ENCODE results near the gene SLC39A9. TPM values are rescaled to one million over a fixed set of nuclear protein-coding genes. Genes with fewer than 3 reads are reported as not detected.

SLC39A9 gene
- total RNA-seq, 1 experiment from 2014 or later = 80.2 TPM

DNA sequence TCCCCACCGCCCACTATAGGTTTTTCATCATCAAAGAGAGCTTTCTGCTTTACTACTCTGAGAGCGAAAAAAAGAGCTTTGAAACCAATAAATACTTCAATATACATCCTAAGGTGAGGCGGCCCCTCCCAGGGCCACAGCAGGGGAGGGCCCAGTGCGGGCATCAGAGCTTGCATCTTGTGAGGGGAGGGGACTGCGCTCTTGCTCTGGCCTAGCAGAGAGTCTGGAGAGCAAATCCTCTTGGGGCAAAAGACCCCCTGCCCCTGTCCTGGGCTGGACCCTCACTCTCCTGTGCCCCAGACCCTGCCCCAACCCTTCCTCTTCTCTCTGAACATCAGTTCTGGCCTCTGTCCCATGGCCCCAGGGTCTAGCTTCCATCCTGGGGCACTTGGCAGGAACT lies 101.6 kb downstream of the SLC39A9 start:
- no peak overlapping the region for H3K4me2 ChIP-seq (ENCODE audit: low read length)
- BruUV-seq (replicated peaks) = no TSS peak

DNA sequence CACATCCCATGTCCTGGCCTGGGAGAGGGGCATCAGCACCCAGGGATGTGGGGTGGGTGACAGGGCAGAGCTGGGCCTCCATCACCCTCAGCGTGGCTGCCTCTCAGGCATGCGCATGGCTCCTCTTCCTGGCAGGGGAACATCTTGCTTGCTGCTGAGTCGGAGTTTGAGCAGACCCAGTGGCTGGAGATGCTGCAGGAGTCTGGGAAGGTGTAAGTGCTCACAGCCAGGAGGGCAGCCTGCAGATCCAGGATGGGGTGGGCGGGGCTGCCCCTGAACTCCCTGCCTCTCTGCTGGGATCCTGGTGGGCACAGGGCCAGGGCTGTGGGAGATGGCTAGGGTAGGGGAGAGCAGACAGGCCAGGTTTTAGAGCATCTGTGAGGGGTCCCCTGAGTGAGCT lies 102.2 kb downstream of the SLC39A9 start:
- TF ChIP-seq ZFX (IDR thresholded peaks at IDR 0.05) = no peak
- Histone ChIP-seq H4K20me1 (ENCODE audit: insufficient read depth) (no peaks in the 10 kb centered on the region), H3K9ac (ENCODE audit: low read length) (no peak overlapping the region), H3K36me3 (ENCODE audit: control insufficient read depth in 1 of 2, insufficient read depth in 2 of 2, low read length in 2 of 2) (no peaks in the 10 kb centered on the region), H3K27ac (ENCODE audit: low read depth, low read length) (no peak overlapping the region), H3K4me3 (replicated peaks in 1 of 2; ENCODE audit: low read depth in 1 of 2, low read length in 2 of 2) (no peak overlapping the region), H3K4me2 (ENCODE audit: low read length) (no peak overlapping the region), H3K27me3 (ENCODE audit: insufficient read depth, low read length) (no peaks in the 10 kb centered on the region), H2AFZ (ENCODE audit: low read depth, low read length, poor library complexity, severe bottlenecking) (no peak overlapping the region), H3K9me3 (ENCODE audit: control insufficient read depth in 1 of 2, insufficient read depth in 1 of 2, low read depth in 1 of 2, low read length in 2 of 2) (no peaks in the 10 kb centered on the region), H3K4me1 (ENCODE audit: control insufficient read depth in 1 of 2, insufficient read depth in 2 of 2, low read length in 2 of 2) (peaks cover 2 to 11% of the 10 kb centered on the region in 2 experiments; a peak in 3 of 4 replicates), H3K9me2 (ENCODE audit: insufficient read depth) (no peaks in the 10 kb centered on the region), H3K79me2 (ENCODE audit: insufficient read depth, low read length) (no peaks in the 10 kb centered on the region)
- intact Hi-C loops (cut with micrococcal nuclease) = no loop called here
- DNase-seq (ENCODE audit: low read depth, low spot score) (no peak), ATAC-seq (no peak)
- no TSS peak for BruUV-seq (replicated peaks)
- CTCF ChIA-PET = no interaction called here
- RAD21 ChIA-PET (ENCODE audit: low non-redundant PET in 1 of 2, low total read pairs in 2 of 2, uncharacterized antibody in 2 of 2, unreplicated experiment in 2 of 2) = no interaction called here
- POLR2A ChIA-PET = no interaction called here

More for the DNA sequence above, 101.6 kb downstream of the SLC39A9 start:
- peaks cover 0 to 4% of the 10 kb centered on the region in 2 experiments; a peak in 2 of 4 replicates for H3K4me1 ChIP-seq (ENCODE audit: control insufficient read depth in 1 of 2, insufficient read depth in 2 of 2, low read length in 2 of 2)
- POLR2A ChIA-PET = no interaction called here
- no peak for ATAC-seq
- no peak overlapping the region for H3K4me3 ChIP-seq (replicated peaks in 1 of 2; ENCODE audit: low read depth in 1 of 2, low read length in 2 of 2)
- no peaks in the 10 kb centered on the region for H3K79me2 ChIP-seq (ENCODE audit: insufficient read depth, low read length)
- H3K27ac ChIP-seq (ENCODE audit: low read depth, low read length) = no peak overlapping the region
- no peaks in the 10 kb centered on the region for H3K27me3 ChIP-seq (ENCODE audit: insufficient read depth, low read length)
- no peaks in the 10 kb centered on the region for H3K9me3 ChIP-seq (ENCODE audit: control insufficient read depth in 1 of 2, insufficient read depth in 1 of 2, low read depth in 1 of 2, low read length in 2 of 2)
- intact Hi-C loops (cut with micrococcal nuclease) = no loop called here
- H3K9ac ChIP-seq (ENCODE audit: low read length) = no peak overlapping the region
- no peak overlapping the region for H2AFZ ChIP-seq (ENCODE audit: low read depth, low read length, poor library complexity, severe bottlenecking)
- no peaks in the 10 kb centered on the region for H3K36me3 ChIP-seq (ENCODE audit: control insufficient read depth in 1 of 2, insufficient read depth in 2 of 2, low read length in 2 of 2)
- RAD21 ChIA-PET (ENCODE audit: low non-redundant PET in 1 of 2, low total read pairs in 2 of 2, uncharacterized antibody in 2 of 2, unreplicated experiment in 2 of 2) = no interaction called here
- no peak for TF ChIP-seq TCF7L2 (IDR thresholded peaks at IDR 0.05; ENCODE audit: borderline replicate concordance, extremely low read depth, insufficient read depth, insufficient read length)
- TF ChIP-seq SRF (IDR thresholded peaks at IDR 0.05; ENCODE audit: low read depth) = no peak
- no peak for TF ChIP-seq SP1 (IDR thresholded peaks at IDR 0.05; ENCODE audit: low read depth)
- TF ChIP-seq, protein P1, sequence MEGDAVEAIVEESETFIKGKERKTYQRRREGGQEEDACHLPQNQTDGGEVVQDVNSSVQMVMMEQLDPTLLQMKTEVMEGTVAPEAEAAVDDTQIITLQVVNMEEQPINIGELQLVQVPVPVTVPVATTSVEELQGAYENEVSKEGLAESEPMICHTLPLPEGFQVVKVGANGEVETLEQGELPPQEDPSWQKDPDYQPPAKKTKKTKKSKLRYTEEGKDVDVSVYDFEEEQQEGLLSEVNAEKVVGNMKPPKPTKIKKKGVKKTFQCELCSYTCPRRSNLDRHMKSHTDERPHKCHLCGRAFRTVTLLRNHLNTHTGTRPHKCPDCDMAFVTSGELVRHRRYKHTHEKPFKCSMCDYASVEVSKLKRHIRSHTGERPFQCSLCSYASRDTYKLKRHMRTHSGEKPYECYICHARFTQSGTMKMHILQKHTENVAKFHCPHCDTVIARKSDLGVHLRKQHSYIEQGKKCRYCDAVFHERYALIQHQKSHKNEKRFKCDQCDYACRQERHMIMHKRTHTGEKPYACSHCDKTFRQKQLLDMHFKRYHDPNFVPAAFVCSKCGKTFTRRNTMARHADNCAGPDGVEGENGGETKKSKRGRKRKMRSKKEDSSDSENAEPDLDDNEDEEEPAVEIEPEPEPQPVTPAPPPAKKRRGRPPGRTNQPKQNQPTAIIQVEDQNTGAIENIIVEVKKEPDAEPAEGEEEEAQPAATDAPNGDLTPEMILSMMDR (IDR thresholded peaks at IDR 0.05 in 2 of 3, conservative IDR thresholded peaks at IDR 0.05 in 1 of 3; ENCODE audit: borderline replicate concordance in 1 of 3, insufficient read depth in 1 of 3, low read depth in 2 of 3, low read length in 2 of 3) = no peak
- no peak for TF ChIP-seq POLR2AphosphoS5 (IDR thresholded peaks at IDR 0.05; ENCODE audit: low read depth, low read length)
- no peak for TF ChIP-seq JUND (IDR thresholded peaks at IDR 0.05)
- no peak for TF ChIP-seq ZNF274 (IDR thresholded peaks at IDR 0.05; ENCODE audit: low read depth, low read length)
- TF ChIP-seq RAD21 (IDR thresholded peaks at IDR 0.05; ENCODE audit: low read depth) = no peak
- no peak for DNase-seq (ENCODE audit: low read depth, low spot score)
- no peaks in the 10 kb centered on the region for H3K9me2 ChIP-seq (ENCODE audit: insufficient read depth)
- CTCF ChIA-PET = interaction anchor here (0.9 kb wide), 1 partner anchor 12 kb away, joined by 3 read pairs; no protein-coding TSS in a partner anchor
- H4K20me1 ChIP-seq (ENCODE audit: insufficient read depth) = no peaks in the 10 kb centered on the region
